Activated naive CD8-positive, alpha-beta T cell treated with anti-CD3 and anti-CD28 coated beads, Interleukin-2, amount 50 U/mL, for 16 hours (primary cell): ENCODE data around the gene PAPOLB.
"Not testable (repeated sequence)": the region's sequence is repeated elsewhere in the genome, so short reads cannot be mapped to it uniquely, and the experiment has no call there.

Experiments
- DNase-seq: peaks from one replicate; pipeline ENCODE4 v3.0.0-alpha.2; 2020; ENCODE audit warnings: low read depth, low spot score

Gene PAPOLB

DNA sequence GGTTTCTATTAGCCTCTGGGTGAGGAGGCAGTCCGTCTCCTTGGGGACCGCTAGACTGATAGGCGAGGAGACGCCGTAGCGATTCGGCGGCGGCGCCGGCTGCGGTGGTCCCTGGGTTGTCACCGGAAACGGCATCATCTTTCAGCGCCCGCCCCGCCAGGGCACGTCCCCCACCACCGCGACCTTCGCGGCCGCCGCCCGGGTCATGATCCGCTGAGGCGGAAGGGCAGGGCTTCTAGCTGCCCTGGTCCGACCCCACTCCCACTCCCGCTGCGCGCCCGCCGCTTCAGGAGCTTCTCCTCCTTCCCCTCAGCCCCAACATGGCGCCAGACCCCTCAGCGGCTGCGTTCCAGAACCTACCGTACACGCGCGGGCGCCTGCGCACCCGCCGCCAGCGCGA lies at the start of gene PAPOLB:
PAPOLB (minus strand) TSS at position 358 of the 400 bp plus-strand sequence; CDS start at position 138, 220 bp downstream.
- DNase-seq, result no peak

DNA sequence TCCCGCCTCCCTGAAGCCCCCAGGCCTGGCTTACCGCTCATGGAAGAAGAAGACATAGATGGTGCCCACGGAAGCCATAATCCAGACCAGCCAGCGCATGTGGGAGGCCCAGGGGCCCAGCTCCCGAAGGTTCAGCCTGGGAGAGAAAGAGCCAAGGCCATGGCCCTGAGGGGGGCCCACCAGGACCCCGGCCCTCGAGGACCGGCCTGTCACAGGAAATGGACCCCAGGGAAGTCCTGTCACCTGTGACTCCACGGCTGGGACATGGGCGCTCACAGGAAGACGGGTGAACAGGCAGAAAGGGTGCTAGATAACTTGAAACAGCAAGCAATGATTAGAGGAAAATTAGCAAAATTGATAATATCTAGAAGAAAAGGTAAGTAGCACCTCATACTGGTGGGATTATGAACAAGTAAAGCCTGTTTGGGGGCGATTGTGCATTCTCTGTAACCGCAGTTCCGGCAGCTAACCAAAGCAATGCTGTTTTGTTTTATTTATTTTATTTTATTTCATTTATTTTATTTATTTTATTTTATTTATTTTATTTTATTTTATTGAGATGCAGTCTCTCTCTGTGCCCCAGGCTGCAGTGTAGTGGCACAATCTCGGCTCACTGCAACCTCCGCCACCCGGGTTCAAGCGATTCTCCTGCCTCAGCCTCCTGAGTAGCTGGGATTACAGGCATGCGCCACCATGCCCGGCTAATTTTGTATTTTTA lies 49.4 kb upstream of the PAPOLB start:
- DNase-seq, result no peak

DNA sequence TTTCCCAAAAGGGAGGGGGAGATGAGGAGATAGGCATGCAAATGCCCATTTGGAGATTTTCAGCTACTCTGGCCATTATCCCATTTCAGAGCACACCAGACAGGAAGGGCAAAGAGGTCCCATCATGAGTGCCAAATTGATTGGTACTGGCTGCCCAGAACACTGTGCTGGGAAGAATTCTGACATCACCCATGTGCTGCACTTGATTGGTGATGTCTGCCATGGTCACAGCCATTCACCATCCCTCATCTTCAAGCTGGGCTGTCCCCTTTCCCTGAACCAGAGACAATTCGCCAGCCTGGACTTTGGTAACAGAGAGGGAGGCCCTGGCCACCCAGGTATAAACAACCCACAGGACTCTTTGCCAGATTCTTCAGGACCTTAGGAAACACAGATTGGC lies 44.9 kb upstream of the PAPOLB start:
- DNase-seq, result no peak

DNA sequence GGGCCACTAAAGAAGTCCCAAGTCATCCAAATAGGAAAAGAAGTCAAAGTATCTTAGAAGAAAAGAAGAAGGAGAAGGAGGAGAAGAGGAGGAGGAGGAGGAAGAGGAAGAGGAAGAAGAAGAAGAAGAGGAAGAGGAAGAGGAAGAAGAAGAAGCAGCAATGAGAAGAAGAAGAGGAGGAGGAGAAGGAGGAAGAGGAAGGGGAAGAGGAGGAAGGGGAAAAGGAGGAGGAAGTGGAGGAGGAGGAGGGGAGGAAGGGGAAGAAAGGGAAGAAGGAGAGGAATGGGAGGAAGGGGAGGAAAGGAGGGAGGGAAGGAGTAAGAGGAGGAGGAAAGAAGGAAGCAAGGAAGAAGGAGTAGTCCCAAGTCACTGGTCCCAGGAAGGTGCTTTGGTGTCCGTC lies 43.3 kb upstream of the PAPOLB start:
- DNase-seq, result no peak

DNA sequence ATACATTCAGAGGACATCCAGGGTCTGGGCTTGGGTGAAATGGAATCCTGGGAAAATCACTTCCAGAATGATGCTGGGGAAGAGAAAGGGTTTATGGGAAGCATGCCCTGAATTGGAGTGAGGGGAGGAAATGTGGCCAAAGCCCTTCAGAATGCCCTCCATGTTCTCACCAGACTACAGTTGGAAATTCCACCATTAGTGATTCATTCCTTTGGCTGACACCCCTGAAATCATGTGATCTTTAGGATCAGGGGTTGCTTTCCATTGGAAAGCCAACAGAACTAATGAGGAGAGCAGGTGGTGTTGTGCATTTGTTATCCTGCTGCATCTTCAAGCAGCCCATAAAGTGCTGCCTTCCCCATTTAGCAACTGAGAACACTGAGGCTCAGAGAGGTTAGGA lies 42.5 kb upstream of the PAPOLB start:
- DNase-seq, result no peak

DNA sequence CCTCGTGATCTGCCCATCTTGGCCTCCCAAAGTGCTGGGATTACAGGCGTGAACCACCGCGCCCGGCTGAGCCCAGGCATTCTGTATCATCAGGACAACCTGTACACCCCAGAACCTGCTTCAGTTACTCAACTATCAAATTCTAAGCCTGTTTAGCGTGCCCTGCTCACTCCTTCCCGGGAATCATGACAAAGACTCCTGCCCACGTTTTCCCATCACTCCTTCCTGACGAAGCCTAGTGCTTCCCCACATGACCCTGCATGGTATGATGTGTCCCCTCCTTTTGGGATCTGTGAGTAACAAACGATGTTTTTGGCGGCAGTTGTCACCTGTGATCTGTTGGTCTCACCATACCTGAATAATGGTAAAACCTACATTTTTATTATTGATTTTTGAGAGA lies 33.9 kb upstream of the PAPOLB start:
- no peak for DNase-seq

DNA sequence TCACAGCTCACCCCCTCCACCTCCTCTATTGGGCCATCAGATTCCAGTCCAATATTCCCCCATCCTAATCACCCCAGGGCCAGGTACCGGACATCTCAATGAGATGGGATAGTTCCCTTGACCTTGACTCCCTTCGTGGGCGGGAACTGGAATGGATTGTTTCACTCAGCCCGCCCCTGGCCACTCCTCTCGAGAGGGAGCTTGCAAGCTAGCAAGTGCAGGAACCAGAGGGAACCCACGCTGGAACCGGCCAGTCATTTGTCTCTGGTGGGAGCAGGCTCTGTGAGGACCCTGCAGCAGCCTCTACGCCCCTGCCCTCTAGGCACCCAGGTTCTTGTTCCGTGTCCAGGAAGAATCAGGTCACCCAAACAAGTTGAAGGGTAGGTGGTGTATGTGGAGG lies 32.7 kb upstream of the PAPOLB start:
- DNase-seq, result no peak

DNA sequence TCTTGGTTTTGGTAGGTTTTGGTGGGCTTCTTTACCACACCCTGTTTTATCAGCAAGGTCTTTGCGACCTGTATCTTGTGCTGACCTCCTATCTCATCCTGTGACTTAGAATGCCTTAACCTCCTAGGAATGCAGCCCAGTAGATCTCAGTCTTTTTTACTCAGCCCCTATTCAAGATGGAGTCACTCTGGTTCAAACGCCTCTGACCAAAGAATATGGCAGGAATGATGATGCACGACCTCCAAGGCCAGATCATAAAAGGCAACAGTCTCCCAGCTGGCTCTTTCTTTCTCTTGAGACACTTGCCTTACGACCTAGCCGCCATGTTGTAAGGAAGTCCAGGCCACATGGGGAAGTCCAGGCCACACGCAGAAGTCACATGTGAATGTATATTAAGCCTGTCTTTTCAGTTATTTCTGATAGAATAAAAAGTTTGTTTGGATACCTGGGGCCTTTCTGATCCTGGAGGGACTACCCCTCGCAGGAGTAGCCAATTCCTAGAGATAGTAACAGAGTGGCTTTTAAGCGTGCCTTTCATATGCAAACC lies 32.2 kb upstream of the PAPOLB start:
- no peak for DNase-seq

DNA sequence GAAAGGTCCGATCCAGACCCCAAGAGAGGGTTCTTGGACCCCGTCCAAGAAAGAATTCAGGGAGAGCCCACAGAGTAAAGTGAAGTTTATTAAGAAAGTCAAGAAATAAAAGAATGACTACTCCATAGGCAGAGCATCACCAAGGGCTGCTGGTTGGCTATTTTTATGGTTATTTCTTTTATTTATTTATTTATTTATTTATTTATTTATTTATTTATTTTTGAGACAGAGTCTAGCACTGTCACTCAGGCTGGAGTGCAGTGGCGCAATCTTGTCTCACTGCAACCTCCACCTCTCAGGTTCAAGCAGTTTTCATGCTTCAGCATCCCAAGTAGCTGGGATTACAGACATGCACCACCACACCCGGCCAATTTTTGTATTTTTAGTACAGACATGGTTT lies 31.4 kb upstream of the PAPOLB start:
- DNase-seq, result not testable (repeated sequence)

DNA sequence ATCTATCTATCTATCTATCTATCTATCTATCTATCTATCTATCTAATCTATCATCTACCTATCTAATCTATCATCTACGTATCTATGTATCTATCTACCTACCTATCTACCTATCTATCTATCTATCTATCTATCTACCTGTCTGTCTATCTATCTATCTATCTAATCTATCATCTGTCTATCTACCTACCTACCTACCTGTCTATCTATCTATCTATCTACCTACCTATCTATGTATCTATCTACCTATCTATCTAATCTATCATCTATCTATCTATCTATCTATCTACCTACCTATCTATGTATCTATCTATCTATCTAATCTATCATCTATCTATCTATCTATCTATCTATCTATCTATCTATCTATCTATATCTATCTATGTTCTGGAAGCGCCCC lies 29.7 kb upstream of the PAPOLB start:
- DNase-seq, result not testable (repeated sequence)

DNA sequence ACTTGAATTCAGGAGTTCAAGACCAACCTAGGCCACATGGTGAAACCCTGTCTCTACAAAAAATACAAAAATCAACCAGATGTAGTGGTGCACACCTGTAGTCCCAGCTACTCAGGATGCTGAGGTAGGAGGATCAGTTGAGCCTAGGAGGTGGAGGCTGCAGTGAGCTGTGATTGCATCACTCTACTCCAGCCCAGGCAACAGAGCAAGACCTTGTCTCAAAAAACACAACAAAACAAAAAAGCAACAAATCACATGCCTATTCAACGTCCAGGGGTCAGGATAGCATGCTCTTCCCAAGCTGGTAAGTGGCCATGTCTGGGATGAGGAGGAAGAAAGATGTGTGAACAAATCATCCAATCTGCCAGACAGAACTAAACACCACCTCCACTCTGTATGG lies 27.9 kb upstream of the PAPOLB start:
- no peak for DNase-seq

DNA sequence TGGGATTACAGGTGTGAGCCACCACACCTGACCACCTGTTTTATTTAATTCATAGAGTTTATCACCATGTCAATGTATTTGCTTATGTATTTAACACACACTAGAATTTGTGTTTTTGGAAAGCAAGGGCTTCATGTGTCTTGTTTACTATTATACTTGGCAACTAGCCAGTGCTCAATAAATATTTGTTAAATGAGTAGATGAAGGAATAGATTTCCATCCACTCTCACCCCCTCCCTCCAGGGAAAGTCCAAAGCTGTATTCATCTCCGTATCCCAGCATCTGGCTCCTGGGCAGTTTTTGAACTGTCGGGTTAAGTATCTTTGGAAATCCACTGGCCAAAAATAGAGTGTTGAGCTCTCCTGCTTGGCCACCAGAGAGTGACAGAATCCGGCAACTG lies 26.3 kb upstream of the PAPOLB start:
- no peak for DNase-seq

DNA sequence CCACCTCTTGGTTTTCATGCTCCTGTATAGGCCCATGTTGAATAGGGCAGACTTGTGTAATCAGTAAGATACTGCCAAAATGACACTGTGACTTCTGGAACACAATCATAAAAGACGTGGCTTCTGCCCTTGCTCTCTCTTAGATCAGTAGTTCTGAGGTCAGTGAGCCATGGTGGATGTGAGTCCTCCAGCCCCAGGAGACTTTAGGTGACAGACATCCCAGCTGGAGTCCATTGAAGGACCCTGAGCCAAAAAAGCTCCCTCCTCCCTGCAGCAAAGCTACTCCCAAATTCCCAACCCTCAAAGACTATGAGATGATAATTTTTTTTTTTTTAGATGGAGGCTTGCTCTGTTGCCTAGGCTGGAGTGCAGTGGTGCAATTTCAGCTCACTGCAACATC lies 24.8 kb upstream of the PAPOLB start:
- no peak for DNase-seq

DNA sequence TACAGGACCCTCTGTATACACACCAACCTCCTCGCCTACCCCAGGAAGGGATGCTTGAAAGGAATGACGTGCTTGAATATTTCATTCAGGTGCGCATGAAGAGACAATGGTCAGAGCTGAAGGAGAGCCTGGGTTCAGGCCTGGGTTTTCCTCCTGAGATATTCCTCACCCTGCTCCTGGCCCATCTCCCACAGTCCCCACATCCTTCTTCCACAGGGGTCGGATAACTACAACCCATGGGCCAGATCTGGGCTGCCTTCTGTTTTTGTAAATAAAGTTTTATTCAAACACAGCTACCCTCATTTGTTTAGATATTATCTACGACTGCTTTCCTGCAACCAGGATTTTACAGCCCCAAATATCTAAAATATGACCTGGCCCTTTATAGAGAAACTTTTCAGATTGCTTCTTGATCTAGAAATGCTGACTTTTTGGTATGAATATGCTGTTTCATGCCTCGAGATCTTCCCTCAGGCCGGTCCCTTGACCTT lies 23.5 kb upstream of the PAPOLB start:
- DNase-seq, result no peak

DNA sequence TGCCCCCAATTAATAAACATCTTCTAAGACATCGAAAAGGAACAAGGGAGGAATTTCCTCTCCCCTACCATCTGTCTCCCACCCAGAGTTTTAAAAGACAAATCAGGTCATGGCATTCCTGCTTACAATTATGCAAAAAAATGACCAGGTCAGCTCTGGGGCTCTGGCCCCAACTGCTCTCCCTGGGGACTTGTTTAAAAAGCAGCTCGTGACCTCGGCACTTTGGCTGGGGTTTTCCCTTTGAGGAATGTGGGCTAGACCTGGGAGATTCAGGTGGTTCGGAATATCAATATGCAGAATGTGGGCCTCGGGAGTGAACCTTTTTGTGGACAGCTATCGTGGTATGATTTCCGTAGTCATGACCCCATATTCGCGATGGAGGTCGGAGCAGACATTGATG lies 22.3 kb upstream of the PAPOLB start:
- DNase-seq, result no peak

DNA sequence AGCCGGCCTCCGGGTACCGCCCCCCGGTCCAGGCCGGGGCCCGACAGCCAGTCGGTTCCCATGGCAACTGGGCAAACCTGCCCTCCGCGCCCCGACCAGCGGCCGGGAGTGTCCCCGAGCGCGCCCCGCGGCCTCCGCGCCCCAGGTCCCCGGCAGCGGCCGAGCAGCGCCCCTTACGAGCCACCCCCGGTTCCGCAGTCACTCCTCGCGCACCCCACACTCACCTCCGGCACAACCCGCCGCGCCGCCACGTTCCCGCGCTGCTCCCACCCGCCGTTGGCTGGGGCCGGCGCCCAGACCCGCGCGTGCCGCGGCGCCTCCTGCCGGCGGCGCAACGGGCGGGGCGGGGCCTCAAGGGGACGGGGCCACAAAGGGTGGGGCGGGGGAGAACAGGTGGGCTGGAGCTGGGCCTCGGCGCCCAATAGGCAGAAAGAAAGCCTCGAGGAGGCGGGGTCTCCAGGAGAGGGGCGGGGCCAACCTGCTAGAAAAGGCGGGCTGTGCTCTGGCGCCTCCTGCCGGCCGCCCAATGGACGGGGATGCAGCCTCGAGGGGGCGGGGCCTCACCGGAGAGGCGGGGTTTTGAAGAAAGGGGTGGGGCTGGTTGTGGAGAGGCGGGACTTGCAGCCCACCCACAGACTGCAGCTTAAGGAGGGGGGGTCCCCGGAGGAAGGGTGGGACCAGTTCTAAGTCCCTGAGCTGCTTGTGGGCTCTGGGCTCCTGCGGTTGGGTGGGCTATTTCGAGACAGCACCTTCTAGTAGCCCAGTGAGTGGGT lies 21.7 kb upstream of the PAPOLB start, which contains the start of gene RADIL:
RADIL (minus strand) TSS at position 345 of the 773 bp plus-strand sequence. CDS start 5,577 bp downstream, outside the sequence.
- peak; percentile 78 for DNase-seq

DNA sequence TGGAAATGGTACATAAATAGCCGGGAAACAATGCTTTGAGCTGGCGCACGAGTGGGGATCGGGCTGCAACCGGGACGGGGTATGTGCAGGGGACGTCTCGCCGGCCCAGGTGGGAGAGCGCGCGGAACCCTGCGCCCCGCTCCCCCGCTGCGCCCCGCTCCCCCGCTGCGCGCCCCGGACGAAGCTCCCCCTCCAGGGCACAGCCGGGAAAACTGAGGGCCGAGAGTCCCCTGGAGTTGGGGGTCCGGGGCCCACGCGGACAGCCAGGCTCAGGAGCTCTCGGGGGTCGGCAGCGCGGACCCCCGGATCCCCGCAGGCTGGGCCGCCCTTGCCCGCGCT lies 21.2 kb upstream of the PAPOLB start:
- no peak for DNase-seq

DNA sequence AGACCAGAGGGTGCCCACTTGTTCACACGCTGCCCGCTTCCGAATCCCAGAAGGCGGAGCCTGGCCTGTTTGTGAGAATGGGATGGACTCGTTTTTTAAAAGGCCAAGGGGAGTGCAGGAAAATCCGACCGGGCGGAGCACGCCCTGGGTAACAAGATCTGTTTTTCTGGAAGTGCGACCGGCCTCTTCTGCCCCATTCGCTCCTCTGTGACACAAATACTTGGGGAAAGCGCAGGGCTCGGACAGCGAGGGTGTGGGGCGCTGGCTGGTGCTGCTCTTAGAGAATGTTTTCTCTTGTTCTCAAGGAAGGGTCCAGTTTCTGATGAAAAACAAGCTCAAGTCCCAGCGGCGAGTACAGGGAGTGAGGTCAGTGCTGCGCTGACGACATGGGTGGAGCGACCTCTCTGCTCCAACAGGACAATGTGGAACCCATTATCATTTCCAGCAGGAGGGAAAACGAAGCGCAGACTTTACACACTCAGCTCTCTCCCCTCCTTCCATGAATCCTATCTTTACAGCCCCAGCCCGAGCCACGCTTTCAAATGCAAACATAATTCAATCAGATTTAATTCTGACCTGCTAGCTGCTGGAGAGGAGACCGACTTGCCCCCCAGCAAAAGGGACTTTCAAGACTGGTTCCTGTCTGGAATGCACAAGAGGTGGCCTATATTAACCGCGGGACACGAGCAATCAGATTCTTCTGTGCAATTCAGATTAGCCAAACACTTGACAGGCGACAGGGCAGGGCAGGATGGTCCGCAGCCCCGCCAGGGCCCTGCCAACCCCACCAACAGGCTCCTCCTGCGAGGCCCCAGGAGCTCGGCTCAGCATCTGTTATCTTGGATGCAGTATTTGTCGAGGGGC lies 20.6 kb upstream of the PAPOLB start:
- no peak for DNase-seq

DNA sequence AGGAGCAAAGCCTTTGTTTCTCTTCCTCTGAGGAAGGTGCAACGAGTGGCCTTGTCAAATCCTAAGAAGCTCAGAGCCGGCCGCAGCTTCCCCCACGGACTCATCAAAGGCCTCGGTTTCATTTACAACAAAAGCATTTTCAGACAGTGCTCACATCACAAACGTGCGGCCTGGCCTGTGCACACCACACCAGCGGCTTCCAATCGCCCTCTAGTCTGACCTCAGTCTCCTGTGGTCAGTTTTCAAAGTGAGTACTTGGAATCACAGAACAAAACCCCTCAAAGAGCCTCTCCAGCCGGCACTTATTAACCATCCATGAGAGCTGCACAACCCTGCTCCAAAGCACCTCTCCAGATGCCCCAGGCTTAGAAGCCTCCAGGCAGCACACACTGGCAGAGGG lies 18.4 kb upstream of the PAPOLB start:
- DNase-seq, result no peak

DNA sequence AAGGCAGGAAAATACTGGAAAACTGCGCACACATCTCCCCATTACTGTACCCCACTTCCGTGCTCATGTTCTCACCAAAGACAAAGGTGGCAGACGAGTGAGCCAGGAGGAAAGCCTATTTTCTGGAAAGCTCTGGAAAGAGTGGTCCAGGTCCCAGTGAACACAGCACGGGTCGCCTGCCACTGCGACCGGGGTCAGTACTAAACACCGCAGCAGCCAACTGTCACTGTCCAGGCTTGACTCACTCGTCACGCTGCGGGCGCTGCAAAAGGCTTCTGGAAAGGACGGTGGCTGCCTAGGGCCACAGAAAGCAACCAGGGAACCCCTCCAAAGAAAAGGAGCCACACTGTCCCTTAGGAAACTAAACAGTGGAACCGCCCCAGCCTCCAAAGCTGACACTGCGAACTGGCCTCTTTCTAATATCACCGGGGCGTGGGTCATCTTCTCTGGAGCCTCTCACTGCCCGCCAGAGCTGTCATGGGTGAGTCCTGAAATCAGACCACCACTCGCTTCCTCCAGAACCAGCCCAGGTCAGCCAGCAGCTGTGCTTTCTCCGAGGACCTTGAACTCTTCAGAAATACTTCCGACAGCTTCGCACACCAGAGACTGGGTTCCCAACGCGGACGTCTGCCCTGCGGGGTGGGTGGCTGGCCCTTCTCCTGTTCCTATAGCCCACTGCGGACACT lies 17.7 kb upstream of the PAPOLB start:
- no peak for DNase-seq
